ENCODE results near the gene FREM2.

- TF ChIP-seq POLR2A (IDR thresholded peaks at IDR 0.05) (no peak), CTCF (IDR thresholded peaks at IDR 0.05) (no peak), EP300 (IDR thresholded peaks at IDR 0.05) (no peak)
Observed at GRCh38 chr13:38819053-38819452, 132.2 kb downstream of the FREM2 start.
